LoVo (cell line): ENCODE measurements around the gene ZCCHC7.

Experiments used
- DNase-seq: peaks from one replicate; pipeline ENCODE4 v3.0.0-alpha.2; 2016; ENCODE audit warnings: low spot score

Gene ZCCHC7

DNA sequence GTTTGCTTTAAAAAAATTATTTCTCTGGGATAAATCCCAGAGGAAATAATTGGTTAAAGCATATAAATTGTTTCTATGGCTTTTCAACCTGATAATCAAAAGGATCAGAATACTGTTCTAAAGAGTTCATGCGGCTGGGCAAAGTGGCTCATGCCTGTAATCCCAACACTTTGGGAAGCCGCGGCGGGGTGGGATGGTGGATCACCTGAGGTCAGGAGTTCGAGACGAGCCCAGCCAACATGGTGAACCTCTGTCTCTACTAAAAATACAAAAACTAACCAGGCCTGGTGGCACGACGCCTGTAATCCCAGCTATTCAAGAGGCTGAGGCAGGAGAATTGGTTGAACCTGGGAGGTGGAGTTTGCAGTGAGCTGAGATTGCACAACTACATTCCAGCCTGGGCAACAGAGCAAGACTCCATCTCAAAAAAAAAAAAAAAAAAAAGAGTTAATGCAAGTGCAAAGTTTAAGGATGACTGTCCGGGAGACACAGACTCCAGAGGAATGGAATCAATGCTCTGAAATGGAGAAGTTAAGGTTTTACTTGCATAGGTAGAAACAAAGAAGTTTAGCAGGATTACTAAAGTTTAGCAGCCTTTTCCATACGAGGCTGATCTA, 285.5 kb downstream of the ZCCHC7 start:
- DNase-seq = no peak

DNA sequence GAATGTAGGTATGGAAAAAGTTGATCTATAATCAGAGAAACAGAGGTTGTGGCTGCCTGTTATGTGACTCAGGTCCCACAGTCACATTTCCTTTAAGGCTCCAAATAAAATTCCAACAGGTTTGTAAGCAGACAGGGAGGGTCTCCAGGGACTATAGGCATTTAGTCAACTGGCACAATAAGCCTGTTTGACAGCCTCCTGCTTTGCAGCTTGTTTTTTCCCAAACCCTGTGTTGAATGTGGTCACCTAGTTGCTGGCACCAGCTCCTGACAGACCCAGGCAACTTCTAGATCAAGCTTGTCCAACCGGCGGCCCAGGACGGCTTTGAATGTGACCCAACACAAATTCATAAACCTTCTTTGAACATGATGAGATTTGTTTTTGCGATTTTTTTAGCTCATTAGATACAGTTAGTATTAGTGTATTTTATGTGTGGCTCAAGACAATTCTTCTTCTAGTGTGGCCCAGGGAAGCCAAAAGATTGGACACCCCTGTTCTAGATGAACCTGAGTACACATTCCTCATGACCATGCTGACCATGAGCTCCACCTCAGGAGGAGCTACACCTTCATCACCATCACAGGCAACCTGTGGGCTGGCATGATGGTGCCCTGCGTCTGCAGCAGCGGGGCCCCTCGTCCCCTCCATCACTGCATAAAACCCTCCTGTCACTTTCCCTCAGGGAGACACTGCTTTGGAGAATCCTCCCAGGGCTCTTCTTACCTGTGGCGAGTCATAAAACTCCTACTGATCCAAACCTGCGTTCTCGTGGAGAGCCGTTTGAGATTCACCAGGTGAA, 286.4 kb downstream of the ZCCHC7 start:
- no peak for DNase-seq

DNA sequence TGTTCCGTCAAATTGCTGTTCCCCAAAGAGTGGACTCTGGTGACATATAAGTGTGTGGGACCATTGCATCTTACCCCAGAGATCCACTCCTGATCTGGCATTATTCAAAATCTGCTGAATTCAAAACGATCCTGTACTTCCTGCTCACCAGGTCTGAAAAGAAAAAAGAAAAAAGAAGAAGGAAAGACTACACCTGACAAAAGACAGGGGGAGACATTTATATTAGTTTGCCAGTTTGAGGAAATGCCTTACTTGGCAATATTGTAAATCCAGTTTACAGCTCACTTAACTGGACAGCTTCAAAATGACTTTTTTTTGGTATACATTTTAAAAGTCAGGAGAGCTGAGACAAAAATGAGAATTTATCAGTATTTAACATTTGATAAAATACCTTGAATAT, 287.1 kb downstream of the ZCCHC7 start:
- DNase-seq = no peak
